SK-N-SH (cell line): ENCODE measurements around the gene TP53TG5.

Experiments used
- EZH2phosphoT487 ChIP-seq: fragments of 200-600 bp; sonication (generic); IDR thresholded peaks from 2 replicates; pipeline ENCODE4 v1.6.1; 2017; ENCODE audit warnings: low read depth, mixed run types, mild to moderate bottlenecking, antibody characterized with exemption, moderate library complexity, borderline replicate concordance
- FOXM1 ChIP-seq: IDR thresholded peaks from 2 replicates; pipeline ENCODE4 v1.4.0; 2012; ENCODE audit warnings: low read depth, mild to moderate bottlenecking
- GATA2 ChIP-seq: sonication (generic); formaldehyde crosslinking; IDR thresholded peaks from 2 replicates; pipeline ENCODE4 v1.5.0; 2020; ENCODE audit warnings: mild to moderate bottlenecking, missing genetic modification reagents
- MAX ChIP-seq: IDR thresholded peaks from 2 replicates; pipeline ENCODE4 v1.4.0; 2012; ENCODE audit warnings: low read depth
- POLR2AphosphoS5 ChIP-seq: IDR thresholded peaks from 2 replicates; pipeline ENCODE4 v1.6.1; 2012; ENCODE audit warnings: low read depth, low read length
- TF ChIP-seq, protein P1 (sequence below): fragments of 200-600 bp; sonication (generic); IDR thresholded peaks from 2 replicates; pipeline ENCODE4 v1.6.1; 2017; ENCODE audit warnings: antibody characterized with exemption, mild to moderate bottlenecking, moderate library complexity

DNA sequence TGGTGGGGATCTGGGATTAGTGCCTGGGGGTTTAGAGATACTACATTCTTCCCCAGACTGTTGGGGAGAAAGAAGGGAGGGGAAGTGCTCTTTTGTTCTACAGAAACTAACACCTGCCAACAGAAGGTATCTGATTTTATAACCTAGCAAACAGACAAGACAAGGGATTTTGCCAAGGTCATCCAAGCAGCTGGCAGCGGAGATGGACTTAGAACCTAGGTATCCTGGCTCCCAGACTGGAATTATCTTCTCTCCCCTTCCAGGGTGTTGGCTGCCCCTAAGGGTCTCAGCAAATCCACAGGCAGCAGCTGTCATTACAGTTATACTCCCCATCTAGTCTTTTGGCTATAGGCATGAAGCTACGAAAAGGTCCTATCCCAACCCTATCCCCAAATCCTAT lies 38.3 kb downstream of the TP53TG5 start:
- TF ChIP-seq, protein P1, sequence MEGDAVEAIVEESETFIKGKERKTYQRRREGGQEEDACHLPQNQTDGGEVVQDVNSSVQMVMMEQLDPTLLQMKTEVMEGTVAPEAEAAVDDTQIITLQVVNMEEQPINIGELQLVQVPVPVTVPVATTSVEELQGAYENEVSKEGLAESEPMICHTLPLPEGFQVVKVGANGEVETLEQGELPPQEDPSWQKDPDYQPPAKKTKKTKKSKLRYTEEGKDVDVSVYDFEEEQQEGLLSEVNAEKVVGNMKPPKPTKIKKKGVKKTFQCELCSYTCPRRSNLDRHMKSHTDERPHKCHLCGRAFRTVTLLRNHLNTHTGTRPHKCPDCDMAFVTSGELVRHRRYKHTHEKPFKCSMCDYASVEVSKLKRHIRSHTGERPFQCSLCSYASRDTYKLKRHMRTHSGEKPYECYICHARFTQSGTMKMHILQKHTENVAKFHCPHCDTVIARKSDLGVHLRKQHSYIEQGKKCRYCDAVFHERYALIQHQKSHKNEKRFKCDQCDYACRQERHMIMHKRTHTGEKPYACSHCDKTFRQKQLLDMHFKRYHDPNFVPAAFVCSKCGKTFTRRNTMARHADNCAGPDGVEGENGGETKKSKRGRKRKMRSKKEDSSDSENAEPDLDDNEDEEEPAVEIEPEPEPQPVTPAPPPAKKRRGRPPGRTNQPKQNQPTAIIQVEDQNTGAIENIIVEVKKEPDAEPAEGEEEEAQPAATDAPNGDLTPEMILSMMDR: no peak
- no peak for TF ChIP-seq POLR2AphosphoS5
- TF ChIP-seq MAX: no peak
- TF ChIP-seq EZH2phosphoT487: no peak
- TF ChIP-seq FOXM1: no peak
- TF ChIP-seq GATA2: no peak
